GM12891 (cell line): Measurements from ENCODE around the gene MROH9.

Experiments used
- POLR2AphosphoS5 ChIP-seq: IDR thresholded peaks from 2 replicates; pipeline ENCODE4 v1.6.1; 2011; ENCODE audit warnings: low read depth, low read length, control low read depth
- TAF1 ChIP-seq: IDR thresholded peaks from 2 replicates; pipeline ENCODE4 v1.6.1; 2011; ENCODE audit warnings: low read depth, low read length, control low read depth

DNA sequence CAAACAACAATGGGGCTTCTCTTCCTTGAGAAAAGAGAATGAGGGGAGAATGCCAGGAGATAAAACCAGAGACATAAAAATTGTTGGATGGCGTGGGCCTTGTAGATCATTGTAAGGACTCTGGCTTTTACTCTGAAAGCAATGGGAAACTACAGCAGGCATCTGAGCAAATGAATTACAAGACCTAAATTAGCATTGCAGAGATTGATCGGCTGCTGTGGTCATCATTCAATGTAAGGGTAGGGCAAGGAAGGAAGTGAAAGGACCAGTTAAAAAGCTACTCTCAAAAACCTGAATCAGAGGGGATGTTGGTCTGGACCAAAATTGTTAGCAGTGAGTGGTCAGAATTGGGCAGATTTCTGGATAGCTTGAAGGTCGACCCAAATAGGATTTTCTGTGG, 176.8 kb downstream of the MROH9 start:
- TF ChIP-seq POLR2AphosphoS5 = no peak
- TF ChIP-seq TAF1 = no peak
